ENCODE measurements around the gene GRK5.
"Not testable (repeated sequence)": the region's sequence is repeated elsewhere in the genome, so short reads cannot be mapped to it uniquely, and the experiment has no call there.

The GRK5 gene

DNA sequence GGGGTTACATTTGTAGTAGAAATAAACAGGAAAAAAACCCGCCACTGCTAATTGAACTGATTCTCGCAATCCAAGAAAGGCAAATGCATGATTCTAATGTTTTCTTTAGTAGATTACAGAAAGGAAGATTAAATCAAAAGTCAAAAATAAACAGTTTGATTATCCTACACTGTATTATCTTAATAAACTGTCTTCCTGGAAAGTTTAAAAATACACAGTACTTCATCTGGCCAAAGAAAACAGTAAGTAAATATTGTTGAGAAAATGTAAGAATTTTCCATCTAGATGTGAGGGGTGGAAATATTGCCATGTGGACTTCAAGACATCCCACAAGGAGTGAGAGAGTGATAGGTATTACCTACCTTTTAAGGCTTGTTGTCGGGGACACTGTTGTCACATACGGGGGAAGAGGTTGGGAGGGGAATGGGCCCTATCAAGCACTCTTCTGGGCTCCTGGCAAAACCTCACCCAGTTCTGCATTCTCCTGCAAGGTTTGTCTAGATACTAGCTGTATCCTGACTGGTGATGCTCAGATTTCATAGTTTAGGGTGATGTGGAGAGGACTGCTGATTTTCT is 17.8 kb downstream of the GRK5 start:
- no peak for DNase-seq

DNA sequence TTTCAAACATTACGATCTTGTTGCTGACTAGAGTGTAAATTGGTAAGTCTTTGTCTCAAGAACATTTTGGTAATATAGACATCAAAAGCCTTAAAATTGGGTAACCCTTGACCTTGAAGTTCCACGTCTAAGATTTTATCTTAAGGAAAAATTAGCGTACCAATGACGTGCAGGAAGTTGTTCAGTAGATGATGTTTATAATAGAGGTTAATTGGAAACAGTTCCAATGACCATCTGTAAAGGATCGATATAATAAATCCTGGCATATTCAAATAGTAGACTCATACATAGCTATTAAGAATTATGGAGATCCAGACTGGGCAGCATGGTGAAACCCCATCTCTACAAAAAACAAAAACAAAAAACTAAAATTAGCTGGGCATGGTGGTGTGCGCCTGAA is 20.5 kb downstream of the GRK5 start:
- DNase-seq = no peak

DNA sequence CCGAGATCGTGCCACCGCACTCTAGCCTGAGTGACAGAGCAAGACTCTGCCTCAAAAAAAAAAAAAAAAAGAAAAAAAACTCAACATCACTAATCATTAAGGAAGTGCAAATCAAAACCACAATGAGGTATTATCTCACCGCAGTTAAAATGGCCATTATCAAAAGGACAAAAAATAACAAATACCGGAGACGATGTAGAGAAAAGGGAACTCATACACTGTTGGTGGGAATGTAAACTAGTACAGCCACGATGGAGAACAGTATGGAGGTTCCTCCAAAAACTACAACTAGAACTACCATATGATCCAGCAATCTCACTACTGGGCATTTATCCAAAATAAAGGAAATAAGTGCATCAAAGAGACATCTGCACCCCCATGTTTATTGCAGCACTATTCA is 24.3 kb downstream of the GRK5 start:
- no peak for DNase-seq

DNA sequence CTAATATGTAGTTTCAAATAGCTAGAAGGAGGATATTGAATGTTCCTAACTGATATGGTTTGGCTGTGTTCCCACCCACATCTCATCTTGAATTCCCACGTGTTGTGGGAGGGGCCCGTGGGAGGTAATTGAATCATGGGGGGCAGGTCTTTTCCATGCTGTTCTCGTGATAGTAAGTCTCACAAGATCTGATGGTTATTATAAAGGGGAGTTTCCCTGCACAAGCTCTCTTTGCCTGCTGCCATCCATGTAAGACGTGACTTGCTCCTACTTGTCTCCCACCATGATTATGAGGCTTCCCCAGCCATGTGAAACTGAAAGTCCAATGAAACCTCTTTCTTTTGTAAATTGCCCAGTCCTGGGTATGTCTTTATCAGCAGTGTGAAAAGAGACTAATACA is 25.1 kb downstream of the GRK5 start:
- not testable (repeated sequence) for DNase-seq

DNA sequence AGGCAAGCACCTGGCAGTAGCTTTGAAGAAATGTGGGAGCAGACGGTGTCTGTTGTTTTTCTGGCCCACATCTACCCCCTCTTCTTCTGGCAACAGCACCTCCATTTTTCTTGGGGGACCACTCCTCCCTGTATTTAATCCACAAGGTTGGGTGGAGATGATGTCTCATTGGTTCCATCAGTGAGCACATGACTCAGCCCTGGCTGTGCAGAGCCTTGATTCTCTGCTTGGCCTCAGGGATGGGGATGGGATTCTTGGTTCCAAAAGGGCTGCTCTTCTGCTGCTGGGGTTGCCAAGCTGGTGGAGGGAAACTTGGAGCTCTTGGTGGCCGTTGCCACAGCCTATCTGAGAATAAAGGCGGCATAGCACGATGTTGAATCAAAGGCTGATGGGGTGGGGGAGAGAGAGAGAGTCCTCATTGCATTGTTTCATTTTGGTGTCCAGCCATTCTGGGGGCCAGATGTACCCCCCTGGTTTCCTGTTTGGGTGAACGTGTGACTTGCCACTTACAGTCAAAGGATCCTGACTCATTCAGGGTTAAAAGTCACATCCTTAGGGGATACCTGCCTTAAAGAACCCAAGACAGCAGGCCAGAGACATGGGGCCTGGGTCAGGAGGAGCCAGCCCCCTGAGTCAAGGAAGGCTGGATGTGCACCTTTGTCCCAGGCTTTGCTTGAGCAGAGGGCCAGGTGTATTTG is 25.9 kb downstream of the GRK5 start:
- no peak for DNase-seq

DNA sequence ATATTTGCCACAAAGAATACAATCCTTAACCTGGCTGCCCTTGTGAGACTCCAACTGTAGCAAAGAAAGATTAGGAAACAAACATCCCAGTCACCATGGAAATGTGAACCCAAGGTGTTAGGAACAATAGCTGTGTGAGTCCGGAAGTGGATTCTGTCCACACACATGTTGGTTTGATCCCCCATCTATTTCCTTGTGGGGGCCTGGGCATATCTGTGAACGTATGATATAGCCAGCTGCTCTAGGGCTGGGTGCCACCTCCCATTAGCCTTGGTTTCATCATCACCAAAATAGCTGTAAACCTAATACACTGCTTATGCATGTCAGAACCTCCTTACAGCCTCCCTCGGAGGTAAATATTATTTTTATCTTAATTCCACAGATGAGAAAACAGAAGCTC is 26.4 kb downstream of the GRK5 start:
- peak; percentile 21 for DNase-seq

DNA sequence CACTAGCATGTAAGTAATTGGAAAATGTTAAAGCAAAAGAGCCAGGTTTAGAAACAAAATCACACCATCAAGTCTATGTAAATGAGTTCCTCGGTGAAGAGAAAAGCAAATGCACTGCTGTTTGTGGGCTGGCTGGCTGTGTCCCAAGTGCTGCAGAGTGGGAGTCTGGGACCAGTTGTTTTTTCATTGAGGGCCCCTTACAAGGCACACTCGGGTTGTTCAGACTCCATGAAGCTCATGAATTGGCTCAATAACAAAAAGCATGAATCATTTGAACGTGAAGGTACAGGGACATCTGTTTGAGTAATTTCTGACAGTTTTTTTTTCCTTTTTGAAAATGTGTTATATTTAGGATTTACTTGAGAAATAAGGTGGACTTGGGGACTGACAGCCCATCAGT is 28.0 kb downstream of the GRK5 start:
- no peak for DNase-seq

DNA sequence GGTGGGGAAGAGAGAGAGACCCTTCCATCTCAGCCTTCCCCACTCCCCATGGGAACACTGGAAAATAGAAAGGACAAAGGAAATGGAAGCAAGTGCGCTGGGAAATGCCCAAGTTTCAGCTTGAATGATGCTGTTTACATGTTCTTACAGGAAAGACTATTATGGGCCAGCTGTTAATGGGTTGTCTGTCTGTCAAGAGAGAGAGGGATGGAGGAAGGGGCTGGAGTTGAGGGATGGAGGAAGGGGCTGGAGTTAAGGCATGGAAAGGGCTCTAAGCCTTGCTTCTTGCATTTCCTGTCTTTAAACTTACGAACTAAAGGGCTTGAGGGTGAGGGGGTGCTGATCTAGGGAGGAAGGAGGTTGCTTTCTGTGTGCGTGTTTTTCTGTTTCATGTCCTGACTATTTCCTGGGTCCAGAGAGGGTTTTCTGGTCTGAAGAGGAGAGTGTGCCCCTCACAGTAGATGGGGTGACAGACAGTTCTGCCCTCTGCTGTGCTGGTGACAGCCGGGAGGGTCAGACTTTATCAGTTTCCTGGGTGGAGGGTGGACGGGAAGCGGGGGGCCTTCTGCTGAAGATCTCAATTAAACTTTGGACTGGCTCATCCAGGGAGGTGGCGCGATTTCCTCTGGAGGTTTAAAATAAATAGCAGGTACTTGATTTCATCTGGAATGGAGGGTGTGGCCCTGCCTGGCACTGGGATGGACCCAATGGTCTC is 30.5 kb downstream of the GRK5 start:
- no peak for DNase-seq

DNA sequence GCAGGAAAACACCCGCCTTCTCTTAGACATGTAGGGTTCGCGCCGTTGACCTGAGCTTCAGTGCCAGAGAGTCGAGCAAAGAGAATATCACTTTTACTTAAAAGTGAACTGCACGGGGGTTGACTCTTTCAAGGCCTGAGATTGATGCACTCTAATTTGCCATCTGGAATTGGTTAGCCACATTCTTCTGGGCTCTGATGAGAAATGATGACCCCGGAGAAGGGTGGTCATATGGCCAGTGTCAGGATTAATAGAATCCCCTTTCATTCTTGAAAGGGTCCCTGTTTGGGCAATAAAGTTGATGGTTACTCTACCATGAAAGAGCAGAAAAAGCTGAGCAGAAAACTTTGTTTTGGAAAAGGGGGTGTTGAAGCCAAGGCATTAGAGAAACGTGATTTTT is 31.2 kb downstream of the GRK5 start:
- DNase-seq = no peak

DNA sequence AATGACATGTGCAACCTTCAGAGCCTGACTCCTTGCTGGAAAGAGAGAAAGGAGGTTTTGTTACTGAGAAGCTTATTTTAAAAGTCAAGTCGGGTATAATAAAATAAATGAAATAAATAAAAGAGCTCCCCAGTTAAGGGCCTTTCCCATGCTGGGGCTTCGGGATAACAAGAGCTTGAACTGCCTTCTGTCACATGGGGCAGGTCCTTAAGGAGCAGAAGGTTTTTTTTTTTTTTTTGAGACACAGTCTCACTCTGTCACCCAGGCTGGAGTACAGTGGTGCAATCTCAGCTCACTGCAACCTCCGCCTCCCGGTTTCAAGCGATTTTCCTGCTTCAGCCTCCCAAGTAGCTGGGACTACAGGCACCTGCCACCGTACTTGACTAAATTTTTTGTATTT is 31.6 kb downstream of the GRK5 start:
- DNase-seq = not testable (repeated sequence)

DNA sequence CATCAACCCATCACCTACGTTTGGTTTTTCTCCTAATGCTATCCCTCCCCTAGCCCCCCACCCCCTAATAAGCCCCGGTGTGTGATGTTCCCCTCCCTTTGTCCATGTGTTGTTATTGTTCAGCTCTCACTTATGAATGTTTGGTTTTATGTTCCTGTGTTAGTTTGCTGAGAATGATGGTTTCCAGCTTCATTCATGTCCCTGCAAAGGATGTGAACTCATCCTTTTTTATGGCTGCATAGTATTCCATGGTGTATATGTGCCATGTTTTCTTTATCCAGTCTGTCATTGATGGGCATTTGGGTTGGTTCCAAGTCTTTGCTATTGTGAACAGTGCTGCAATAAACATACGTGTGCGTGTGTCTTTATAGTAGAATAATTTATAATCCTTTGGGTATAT is 32.3 kb downstream of the GRK5 start:
- DNase-seq = not testable (repeated sequence)

DNA sequence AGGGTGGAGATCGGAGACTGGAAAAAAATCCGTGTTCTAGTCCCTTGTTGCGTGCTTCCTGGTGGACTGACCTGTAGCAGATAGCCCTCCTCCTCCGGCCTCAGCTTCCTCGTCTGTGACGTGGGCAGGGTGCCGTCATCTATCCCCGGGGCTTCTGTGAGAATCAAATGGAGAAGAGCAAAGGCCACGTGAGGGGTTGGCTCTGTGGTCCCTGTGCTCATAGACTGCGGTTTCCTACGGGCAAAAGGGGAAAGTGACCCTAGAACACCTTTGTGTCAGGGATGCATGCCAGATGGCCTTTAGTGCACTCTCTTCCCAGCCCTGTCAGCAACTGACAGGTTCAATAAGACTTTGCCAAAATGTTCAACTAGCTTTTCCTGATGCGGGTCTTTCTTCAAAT is 33.7 kb downstream of the GRK5 start:
- no peak for DNase-seq

DNA sequence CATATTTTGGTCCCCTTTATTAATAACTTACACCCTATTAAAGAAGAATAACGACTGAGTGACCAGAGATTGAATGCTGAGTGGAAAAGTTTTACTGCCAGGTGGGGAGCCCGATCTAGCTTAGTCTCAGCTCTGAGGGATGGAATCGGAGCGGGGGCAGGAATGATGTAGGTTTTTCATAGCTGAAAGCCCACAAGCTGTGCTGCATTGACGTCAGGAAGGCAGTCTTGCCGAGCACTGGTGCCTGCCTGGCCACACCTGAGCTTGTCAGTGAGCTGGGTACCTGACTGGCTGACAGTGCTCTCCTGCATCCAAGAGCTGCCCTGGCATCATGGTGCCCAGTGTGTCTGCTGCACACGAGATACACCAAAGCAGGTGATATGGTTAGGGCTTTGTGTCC is 34.8 kb downstream of the GRK5 start:
- DNase-seq = no peak

DNA sequence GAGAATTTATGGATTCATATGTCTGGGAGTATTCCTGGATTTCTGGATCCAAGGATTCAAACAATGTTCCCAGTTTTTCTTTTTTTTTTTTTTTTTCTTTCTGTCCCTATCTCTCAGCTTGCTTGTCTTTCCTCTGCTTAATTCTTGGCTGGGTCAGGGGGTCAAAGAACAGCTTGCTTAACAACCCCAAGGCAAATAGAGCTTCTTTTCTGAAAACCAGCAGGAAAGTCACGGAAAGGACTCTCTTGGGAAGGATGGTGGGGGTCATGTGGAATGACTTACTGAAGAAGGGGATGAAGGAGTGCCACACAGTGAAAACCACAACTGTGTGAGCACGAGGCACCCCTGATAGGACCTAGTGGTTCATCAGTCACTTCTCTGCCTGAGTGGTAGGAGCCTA is 36.1 kb downstream of the GRK5 start:
- no peak for DNase-seq

DNA sequence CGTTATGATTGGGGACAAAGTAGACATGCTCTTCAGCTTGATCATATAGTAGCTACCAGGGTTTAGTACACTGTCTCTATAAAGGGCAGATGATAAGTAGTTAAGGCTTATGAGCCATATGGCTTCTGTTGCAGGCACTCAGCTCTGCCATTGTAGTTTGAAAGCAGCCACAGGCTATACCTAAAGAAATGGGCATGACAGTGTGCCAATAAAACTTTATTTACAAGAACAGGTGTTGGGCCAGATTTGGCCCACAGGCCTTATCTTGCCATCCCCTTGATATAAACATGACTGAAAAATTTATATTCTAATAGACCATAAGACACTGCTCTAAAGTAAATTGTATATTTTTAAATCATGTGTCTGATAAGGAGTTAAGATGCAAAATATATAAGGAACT is 36.6 kb downstream of the GRK5 start:
- no peak for DNase-seq

DNA sequence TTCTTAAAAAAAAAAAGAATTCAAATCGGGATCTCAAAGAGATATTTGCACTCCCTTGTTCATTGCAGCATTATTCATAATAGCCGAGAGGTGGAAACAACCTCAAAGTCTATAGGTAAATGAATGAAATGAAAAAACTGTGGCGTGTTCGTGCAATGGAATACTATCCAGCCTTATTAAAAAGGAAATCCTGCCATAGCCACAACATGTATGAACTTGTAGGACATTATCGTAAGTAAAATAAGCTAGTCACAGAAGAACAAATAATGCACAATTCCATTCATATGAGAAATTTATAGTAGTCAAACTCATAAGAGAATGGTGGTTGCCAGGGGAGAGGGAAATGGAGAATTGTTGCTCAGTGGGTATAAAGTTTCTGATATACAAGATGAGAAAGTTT is 37.9 kb downstream of the GRK5 start:
- DNase-seq = no peak

DNA sequence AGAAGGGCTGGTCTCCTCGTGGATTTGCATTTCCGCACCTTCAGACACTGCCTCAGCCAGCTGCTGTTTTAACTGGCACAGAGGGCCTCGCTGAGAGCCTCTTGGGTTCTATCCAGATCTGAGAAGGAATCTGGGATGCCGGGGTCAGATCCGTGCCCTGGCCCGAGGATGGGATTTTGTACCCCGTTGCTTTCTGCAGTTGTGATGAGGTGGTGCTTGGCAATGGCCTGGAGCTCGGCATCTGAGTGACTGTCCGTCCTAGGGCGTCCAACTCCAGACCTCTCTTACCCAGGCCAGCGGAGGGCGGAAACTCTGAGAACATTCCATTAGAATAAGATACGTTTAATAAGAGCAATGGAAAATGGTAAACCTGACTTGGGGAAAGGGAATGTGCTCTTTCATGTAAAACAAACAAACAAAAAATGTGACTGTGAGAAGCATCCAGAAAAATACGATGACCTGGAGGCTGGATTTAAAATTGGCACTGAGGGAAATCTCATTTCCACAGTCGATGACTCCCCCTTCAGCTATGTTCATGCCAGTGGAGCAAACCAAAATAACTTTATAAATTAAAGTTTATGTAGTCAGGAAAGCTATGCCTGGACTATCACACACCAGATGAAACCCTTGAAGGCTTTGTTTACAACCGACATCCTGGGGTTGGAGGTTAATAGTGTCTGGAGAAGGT is 39.6 kb downstream of the GRK5 start:
- DNase-seq = peak; percentile 52

DNA sequence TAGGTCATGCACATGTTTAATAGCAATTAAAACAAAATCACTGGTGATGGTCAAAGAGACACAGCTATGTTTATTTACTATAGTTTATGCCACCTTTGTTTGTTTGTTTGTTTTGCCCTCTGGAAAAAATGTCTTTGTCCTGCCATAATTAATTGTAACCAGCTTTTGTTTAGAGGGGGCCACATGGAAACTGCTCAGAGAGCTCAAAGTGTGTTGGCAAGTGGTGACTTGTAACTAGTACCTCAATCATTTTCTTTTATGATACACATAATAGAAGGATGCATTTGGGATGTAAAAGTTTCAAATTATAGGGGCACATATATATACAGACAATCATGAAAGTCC is 40.2 kb downstream of the GRK5 start:
- DNase-seq = no peak

DNA sequence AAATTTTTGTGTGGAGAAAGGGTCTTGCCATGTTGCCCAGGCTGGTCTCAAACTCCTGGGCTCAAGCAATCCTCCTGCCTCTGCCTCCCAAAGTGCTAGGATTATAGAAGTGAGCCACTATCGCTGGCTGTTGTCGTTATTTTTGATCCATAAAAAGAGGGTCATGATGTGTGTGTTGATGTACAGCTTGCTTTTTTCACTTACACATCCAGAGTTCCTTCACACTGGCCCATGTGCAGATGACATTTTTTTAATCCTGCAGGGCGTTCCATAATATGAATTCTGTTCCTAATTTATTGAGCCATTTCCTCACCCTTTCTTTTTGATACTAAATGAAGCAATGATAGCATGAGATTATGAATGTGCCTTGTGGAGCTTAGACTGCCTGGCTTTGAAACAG is 40.8 kb downstream of the GRK5 start:
- no peak for DNase-seq

DNA sequence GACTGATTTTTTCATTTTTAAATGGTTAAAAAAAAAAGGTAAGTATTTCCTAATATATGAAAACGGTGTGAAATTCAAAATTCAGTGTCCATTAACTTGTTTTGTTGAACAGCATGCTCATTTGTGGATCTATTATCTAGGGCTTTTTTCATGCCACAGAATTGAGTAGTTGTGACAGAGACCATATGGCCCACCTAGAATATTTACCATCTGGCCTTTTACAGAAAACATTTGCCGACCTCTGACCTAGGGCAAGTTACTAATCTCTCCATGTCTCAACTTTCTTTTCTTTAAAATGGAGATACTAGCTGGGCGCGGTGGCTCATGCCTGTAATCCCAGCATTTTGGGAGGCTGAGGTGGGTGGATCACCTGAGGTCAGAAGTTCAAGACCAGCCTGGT is 41.3 kb downstream of the GRK5 start:
- DNase-seq = no peak

DNA sequence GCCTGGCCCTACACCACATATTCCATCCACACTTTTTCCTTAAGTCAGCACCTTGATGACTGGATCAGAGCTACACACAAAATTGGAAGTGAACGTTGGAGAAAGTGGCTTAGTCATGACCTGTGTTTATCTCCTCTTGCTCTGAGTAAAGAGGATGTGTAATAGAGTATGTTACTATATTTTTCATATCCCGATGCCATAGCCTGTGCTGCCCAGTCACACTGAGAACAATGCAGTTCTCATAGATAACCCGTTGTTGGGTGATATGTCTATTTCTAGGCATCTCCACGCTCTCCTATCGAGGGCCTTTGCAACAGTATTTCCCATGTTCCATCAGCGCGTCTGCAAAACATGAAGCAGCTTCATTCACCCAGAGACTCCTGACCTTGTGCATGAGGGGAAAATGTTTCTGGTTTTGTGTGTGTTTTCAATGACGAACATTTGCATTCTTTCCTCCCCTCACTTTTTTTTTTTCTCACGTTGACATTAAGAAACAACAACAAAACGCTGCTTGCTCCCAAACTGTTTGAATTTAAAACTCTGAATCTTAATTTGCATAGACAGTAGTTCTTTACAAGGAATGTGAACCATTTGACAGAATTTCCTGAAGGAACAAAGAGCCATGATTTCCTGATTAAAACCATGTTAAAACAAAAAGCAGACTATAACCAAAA is 43.4 kb downstream of the GRK5 start:
- no peak for DNase-seq

DNA sequence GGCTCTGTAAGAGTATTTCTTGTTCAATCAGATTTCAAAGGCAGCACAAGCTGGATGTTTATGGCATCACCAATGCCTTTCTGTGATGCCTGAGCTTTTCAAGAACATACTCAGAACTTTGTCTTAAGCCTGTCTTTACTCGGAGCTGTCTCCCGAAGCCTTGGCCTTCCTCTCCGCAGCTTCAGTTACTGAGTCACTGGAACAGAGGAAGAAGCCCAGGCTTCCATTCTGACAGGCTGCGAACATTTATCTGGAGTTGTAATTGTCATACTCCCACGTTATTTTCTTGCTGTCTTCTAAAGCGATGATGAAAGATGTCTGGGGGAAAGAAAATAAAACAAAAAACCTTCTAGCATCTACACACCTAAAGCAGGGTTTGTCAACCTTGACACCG is 43.9 kb downstream of the GRK5 start:
- no peak for DNase-seq

DNA sequence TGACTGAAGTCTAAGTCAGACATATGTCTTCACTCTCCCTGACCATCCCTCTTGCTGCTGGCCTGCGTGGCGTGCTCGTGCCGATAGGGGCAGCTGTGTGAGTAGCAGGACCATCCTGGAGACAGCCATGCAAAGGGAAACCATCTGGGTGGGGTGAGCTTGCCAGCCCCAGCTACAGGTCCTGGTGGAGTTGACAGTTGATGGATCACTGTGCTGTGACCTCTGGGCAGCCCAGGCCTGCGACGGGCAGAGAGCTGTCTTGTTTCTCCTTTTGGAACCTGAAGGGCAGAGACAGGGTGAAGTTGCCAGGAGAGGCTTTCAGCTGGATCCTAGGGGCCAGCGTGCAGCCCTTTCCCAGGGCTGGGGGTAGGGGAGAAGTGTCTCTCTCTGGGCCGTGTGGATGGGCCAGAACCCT is 44.7 kb downstream of the GRK5 start:
- no peak for DNase-seq
